IMR-90 (cell line): Measurements from ENCODE around the gene PCK2. TPM values are rescaled to one million over a fixed set of nuclear protein-coding genes. Genes with fewer than 3 reads are reported as not detected.

Experiments
- ATAC-seq: fragments of 200-7000 bp; cut with Tn5 transposase; 2 replicates; pipeline ENCODE4 v1.9.1; 2020; ENCODE audit warnings: low read depth, mild to moderate bottlenecking, moderate library complexity
- BruUV-seq: library from RNA; stranded (reverse); fragments of 400-500 nt; replicated peaks from 2 replicates; lab custom pipeline; 2021; lab: Mats Ljungman, UMichigan
- CTCF ChIA-PET: fragments of 300-600 bp; formaldehyde crosslinking; extraction: SDS; loops from one replicate; lab custom pipeline; 2021; ENCODE audit warnings: antibody characterized with exemption; lab: Yijun Ruan, JAX
- POLR2A ChIA-PET: fragments of 300-600 bp; sonication (Branson Sonifier 250); formaldehyde crosslinking; loops from one replicate; lab custom pipeline; 2022; ENCODE audit warnings: antibody characterized with exemption; ENCODE audit not compliant: unreplicated experiment; lab: Charles Lee
- DNase-seq: peaks from one replicate; pipeline ENCODE4 v3.0.0; 2013
- H2AFZ ChIP-seq: replicated peaks from 2 replicates; pipeline ENCODE3; 2013; ENCODE audit warnings: low read length, mild to moderate bottlenecking; ENCODE audit not compliant: poor library complexity
- H2AK5ac ChIP-seq: 2 replicates; pipeline ENCODE4 v1.6.1; 2013; ENCODE audit warnings: low read depth, low read length, inconsistent platforms
- H2AK9ac ChIP-seq: replicated peaks from 2 replicates; pipeline ENCODE3; 2013; ENCODE audit warnings: mild to moderate bottlenecking, low read depth, low read length, moderate library complexity; ENCODE audit not compliant: poor library complexity
- H2BK120ac ChIP-seq: 2 replicates; pipeline ENCODE4 v1.6.1; 2013; ENCODE audit warnings: low read depth, low read length, inconsistent platforms
- H2BK15ac ChIP-seq: 3 replicates; pipeline ENCODE4 v1.6.1; 2013; ENCODE audit warnings: low read depth, low read length, inconsistent platforms
- H2BK20ac ChIP-seq: 2 replicates; pipeline ENCODE4 v1.6.1; 2013; ENCODE audit warnings: low read depth, mild to moderate bottlenecking, inconsistent platforms, low read length, moderate library complexity
- H2BK5ac ChIP-seq: 2 replicates; pipeline ENCODE4 v1.6.1; 2013; ENCODE audit warnings: mild to moderate bottlenecking, low read depth, low read length, inconsistent platforms; ENCODE audit not compliant: poor library complexity, severe bottlenecking
- H3K14ac ChIP-seq: replicated peaks from 2 replicates; pipeline ENCODE4 v1.6.1; 2013; ENCODE audit warnings: low read depth, low read length, inconsistent platforms
- H3K18ac ChIP-seq: 2 replicates; pipeline ENCODE4 v1.6.1; 2013; ENCODE audit warnings: low read depth, low read length, control low read depth
- H3K23ac ChIP-seq: 2 replicates; pipeline ENCODE4 v1.6.1; 2013; ENCODE audit warnings: low read depth, low read length, inconsistent platforms
- H3K27ac ChIP-seq: 2 replicates; pipeline ENCODE4 v1.5.1; 2013; ENCODE audit warnings: mild to moderate bottlenecking, control low read depth, low read length; ENCODE audit not compliant: insufficient read depth
- H3K27me3 ChIP-seq: 2 replicates; pipeline ENCODE4 v1.6.1; 2013; ENCODE audit warnings: low read length; ENCODE audit not compliant: control insufficient read depth, insufficient read depth
- H3K36me3 ChIP-seq: 2 replicates; pipeline ENCODE4 v1.6.1; 2013; ENCODE audit warnings: low read length, mixed read lengths; ENCODE audit not compliant: control insufficient read depth, insufficient read depth
- H3K4ac ChIP-seq: 2 replicates; pipeline ENCODE4 v1.6.1; 2013; ENCODE audit warnings: low read depth, low read length, inconsistent platforms
- H3K4me1 ChIP-seq: 2 replicates; pipeline ENCODE4 v1.6.1; 2013; ENCODE audit warnings: low read length, mixed read lengths; ENCODE audit not compliant: control insufficient read depth, insufficient read depth
- H3K4me2 ChIP-seq: 2 replicates; pipeline ENCODE4 v1.6.1; 2013; ENCODE audit warnings: low read depth, mild to moderate bottlenecking, control low read depth, low read length, moderate library complexity
- H3K4me3 ChIP-seq: 2 replicates; pipeline ENCODE4 v1.5.1; 2013; ENCODE audit warnings: low read depth, mild to moderate bottlenecking, control low read depth, low read length, moderate library complexity; ENCODE audit not compliant: insufficient read depth
- H3K56ac ChIP-seq: 2 replicates; pipeline ENCODE4 v1.6.1; 2013; ENCODE audit warnings: low read length, inconsistent platforms; ENCODE audit not compliant: insufficient read depth; ENCODE audit errors: extremely low read depth
- H3K79me1 ChIP-seq, 2 experiments: 2 replicates each; pipeline ENCODE4 v1.6.1; 2013; ENCODE audit warnings: low read length in 2 of 2, inconsistent platforms in 1 of 2, low read depth in 1 of 2
- H3K9ac ChIP-seq: 2 replicates; pipeline ENCODE4 v1.6.1; 2013; ENCODE audit warnings: low read depth, low read length, control low read depth
- H3K9me1 ChIP-seq: 2 replicates; pipeline ENCODE4 v1.6.1; 2013; ENCODE audit warnings: low read length, inconsistent platforms; ENCODE audit not compliant: insufficient read depth
- H3K9me3 ChIP-seq: 2 replicates; pipeline ENCODE4 v1.6.1; 2013; ENCODE audit warnings: low read length; ENCODE audit not compliant: control insufficient read depth, insufficient read depth
- H4K20me1 ChIP-seq: 2 replicates; pipeline ENCODE4 v1.6.1; 2013; ENCODE audit warnings: low read length, inconsistent platforms; ENCODE audit not compliant: insufficient read depth
- H4K5ac ChIP-seq: 2 replicates; pipeline ENCODE4 v1.6.1; 2013; ENCODE audit warnings: mild to moderate bottlenecking, low read depth, low read length, control low read depth
- H4K8ac ChIP-seq, 2 experiments: 2 replicates each; pipeline ENCODE4 v1.6.1; 2013; ENCODE audit warnings: low read depth in 2 of 2, low read length in 2 of 2, control low read depth in 1 of 2, inconsistent platforms in 1 of 2
- H4K91ac ChIP-seq: 2 replicates; pipeline ENCODE4 v1.6.1; 2013; ENCODE audit warnings: low read depth, low read length, inconsistent platforms; ENCODE audit not compliant: insufficient read depth
- BHLHE40 ChIP-seq: fragments of 150-350 bp; IDR thresholded peaks from 2 replicates; pipeline ENCODE4 v1.6.1; 2016; ENCODE audit warnings: mild to moderate bottlenecking, low read depth, low read length
- CEBPB ChIP-seq: IDR thresholded peaks from 2 replicates; pipeline ENCODE4 v1.6.1; 2012; ENCODE audit warnings: low read depth, low read length, improper control_type of control experiment
- MAFK ChIP-seq: IDR thresholded peaks from 2 replicates; pipeline ENCODE4 v1.6.1; 2012; ENCODE audit warnings: low read depth, low read length, improper control_type of control experiment
- RCOR1 ChIP-seq: IDR thresholded peaks from 2 replicates; pipeline ENCODE4 v1.6.1; 2012; ENCODE audit warnings: mild to moderate bottlenecking, low read length, improper control_type of control experiment; ENCODE audit not compliant: insufficient replicate concordance
- SMC3 ChIP-seq: fragments of 150-350 bp; IDR thresholded peaks from 2 replicates; pipeline ENCODE4 v1.6.1; 2016; ENCODE audit warnings: low read depth, mild to moderate bottlenecking, antibody characterized with exemption, low read length, moderate library complexity
- WGBS, 2 experiments: methylation state at CpG; one replicate each; pipeline versions ENCODE4 v1.1.5 to v1.1.7; 2013; ENCODE audit warnings: missing lambda C conversion rate in 2 of 2; ENCODE audit not compliant: insufficient read length in 1 of 2; ENCODE audit errors: extremely low coverage in 2 of 2; 5-methylcytosine and 5-hydroxymethylcytosine counted together
- dilution Hi-C: fragments of 300-500 bp; cut with HindIII; formaldehyde crosslinking; loops from one replicate; pipeline ENCODE4 v1.14.3; 2018; ENCODE audit warnings: low sequenced_read_pairs; ENCODE audit not compliant: unreplicated experiment
- in situ Hi-C: fragments of 300-500 bp; cut with MboI; formaldehyde crosslinking; loops from 3 replicates; pipeline ENCODE4 v1.14.3; 2019; ENCODE audit warnings: low sequenced_read_pairs, inconsistent platforms, mixed read lengths
- intact Hi-C: fragments of 100-400 bp; cut with micrococcal nuclease; formaldehyde crosslinking; loops from 2 replicates; pipeline ENCODE4 v1.10.0; 2022
- polyA plus RNA-seq, 3 experiments: library from polyadenylated mRNA; depleted of rRNA; stranded (reverse); fragments of >200 nt; gene quantifications; 2 replicates each; pipeline ENCODE4 v1.2.3, GENCODE V29; 2012; ENCODE audit warnings: low replicate concordance in 1 of 3
- total RNA-seq: library from RNA; depleted of rRNA; stranded (reverse); fragments of >200 nt; gene quantifications from 2 replicates; pipeline ENCODE4 v1.2.3, GENCODE V29; 2012

PCK2 gene
- total and polyA plus RNA-seq, 2 of the 4 experiments (the other 2 are of a cell fraction), result 13.4 to 29.4 TPM

DNA sequence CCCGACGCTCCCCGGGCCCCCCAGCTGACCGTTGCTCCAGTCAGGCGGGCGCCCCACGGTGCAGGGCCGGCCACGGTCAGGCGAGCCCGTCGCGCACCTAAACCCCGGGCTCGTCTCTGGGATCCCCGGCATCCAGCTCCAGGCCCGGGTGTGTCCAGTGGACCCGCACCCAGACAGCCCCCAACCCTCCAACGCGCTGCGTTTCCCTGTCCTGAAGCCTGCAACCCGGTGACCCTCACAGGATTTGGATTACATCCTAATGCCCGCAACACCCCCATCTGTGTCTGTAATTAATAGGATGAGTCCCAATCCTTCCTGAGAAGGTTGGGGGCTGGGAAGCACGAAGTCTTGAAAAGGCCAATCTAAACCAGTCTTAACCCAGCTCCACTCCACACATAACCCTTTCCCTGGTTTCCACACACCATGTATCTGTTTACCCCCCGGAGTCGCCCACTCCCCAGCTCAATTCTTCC, 12.3 kb upstream of the PCK2 start:
- DNase-seq, result no peak
- POLR2A ChIA-PET, result no interaction called here

More for the DNA sequence above, 12.3 kb upstream of the PCK2 start:
- CTCF ChIA-PET, result interaction anchor here (1.0 to 1.8 kb wide), 4 partner anchors 9 to 73 kb away, joined by 3 to 10 read pairs (median 6); partner anchors contain the start of gene PCK2
- Histone ChIP-seq H2AFZ (no peak overlapping the region), H3K4me3 (no peak overlapping the region), H2BK5ac (no peak overlapping the region), H3K4me1 (peaks cover 2% of the 10 kb centered on the region; the same call in 1 of the 2 replicates), H2BK15ac (no peak overlapping the region), H4K8ac (no peak overlapping the region), H3K27ac (no peak overlapping the region), H3K56ac (no peak overlapping the region), H4K20me1 (no peaks in the 10 kb centered on the region; the same call in 1 of the 2 replicates), H3K79me1 (no peaks in the 10 kb centered on the region), H3K14ac (no peak overlapping the region), H4K91ac (no peak overlapping the region), H3K9ac (no peak overlapping the region), H3K4ac (no peak overlapping the region), H2AK9ac (no peak overlapping the region), H3K27me3 (peaks cover 88% of the 10 kb centered on the region), H3K9me1 (no peaks in the 10 kb centered on the region), H3K18ac (no peak overlapping the region), H4K5ac (no peak overlapping the region), H2BK120ac (no peak overlapping the region), H3K36me3 (no peaks in the 10 kb centered on the region), H2AK5ac (no peak overlapping the region), H3K4me2 (no peak overlapping the region), H3K23ac (no peak overlapping the region), H2BK20ac (no peak overlapping the region), H3K9me3 (no peaks in the 10 kb centered on the region)
- dilution Hi-C loops (no loop called here), in situ Hi-C loops (no loop called here), intact Hi-C loops (no loop called here)
- no peak; the same call in 1 of the 2 replicates for ATAC-seq
- 10% methylated on average over 12 of the region's 26 CpGs; no CpG with 5 or more reads in 1 of the 2 experiments for WGBS, 2 experiments
- no peak for TF ChIP-seq SMC3
- TF ChIP-seq MAFK, result no peak
- TF ChIP-seq CEBPB, result no peak
- no peak for TF ChIP-seq RCOR1
- TF ChIP-seq BHLHE40, result no peak
- no TSS peak for BruUV-seq
